GM18517 (cell line): Measurements from ENCODE around the gene CROCC.
"Not testable (repeated sequence)": the region's sequence is repeated elsewhere in the genome, so short reads cannot be mapped to it uniquely, and the experiment has no call there.

Source experiments
- ATAC-seq: cut with Tn5 transposase; IDR thresholded peaks from one replicate; pipeline ENCODE4 v1.9.1; 2021; ENCODE audit warnings: mild to moderate bottlenecking, moderate library complexity; ENCODE audit not compliant: unreplicated experiment

Gene CROCC

DNA sequence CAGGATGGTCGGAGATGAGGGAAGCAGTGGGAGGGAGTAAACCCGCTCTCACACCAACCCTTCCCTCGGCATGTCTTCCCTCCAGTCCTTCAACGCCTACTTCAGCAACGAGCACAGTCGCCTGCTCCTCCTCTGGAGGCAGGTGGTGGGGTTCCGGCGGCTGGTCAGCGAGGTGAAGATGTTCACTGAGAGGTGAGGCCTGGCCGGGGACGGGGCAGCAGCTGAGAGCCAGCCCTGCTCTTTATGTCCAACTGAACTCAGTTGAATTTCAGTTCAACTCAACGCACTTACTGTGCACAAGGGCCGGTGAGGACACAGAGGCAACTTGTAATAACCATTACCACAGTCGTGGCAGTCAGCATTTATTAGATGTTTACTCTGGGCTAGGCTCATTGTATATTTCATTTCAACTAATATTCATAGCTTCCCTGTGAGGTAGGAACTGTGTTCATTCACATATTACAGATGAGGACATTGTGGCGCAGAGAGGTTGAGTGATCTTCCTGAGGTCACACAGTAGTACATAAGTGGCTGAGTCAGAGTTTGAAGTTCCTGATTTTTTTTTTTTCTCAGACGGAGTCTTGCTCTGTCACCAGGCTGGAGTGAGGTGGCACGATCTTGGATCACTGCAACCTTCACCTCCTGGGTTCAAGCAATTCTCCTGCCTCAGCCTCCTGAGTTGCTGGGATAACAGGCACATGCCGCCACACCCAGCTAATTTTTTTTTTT is 9.6 kb downstream of the CROCC start:
- not testable (repeated sequence) for ATAC-seq

DNA sequence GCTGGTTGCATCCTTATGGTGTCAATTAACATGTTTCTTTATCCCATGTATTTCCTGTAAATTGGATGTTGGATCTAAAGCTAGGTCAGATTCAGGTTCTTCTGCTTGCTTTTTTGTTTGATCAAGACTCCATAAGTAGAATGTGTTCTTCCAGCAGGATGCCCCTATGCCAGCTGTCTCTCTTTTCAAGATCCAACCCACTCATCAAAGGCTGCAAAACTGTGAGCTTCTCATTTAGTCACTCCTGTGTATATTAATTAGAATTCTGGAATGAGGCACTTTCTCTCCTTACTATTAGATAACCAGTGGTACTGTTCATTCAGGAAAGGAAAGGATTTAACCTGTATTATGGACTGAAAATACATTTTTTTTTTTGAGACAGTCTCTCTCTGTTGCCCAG is 12.2 kb downstream of the CROCC start:
- not testable (repeated sequence) for ATAC-seq

DNA sequence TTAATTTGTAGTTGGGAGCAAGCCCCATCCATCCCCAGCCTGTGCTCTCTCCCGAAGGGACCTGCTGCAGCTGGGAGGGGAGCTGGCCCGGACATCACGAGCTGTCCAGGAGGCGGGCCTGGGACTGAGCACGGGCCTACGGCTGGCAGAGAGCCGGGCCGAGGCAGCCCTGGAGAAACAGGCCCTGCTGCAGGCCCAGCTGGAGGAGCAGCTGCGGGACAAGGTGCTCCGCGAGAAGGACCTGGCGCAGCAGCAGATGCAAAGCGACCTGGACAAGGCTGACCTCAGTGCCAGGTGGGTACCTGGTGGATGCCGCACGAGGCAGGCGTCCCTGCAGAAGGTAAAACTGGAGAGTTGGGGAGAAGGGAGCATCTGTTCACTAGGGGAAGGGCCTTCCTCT is 14.8 kb downstream of the CROCC start:
- not testable (repeated sequence) for ATAC-seq

DNA sequence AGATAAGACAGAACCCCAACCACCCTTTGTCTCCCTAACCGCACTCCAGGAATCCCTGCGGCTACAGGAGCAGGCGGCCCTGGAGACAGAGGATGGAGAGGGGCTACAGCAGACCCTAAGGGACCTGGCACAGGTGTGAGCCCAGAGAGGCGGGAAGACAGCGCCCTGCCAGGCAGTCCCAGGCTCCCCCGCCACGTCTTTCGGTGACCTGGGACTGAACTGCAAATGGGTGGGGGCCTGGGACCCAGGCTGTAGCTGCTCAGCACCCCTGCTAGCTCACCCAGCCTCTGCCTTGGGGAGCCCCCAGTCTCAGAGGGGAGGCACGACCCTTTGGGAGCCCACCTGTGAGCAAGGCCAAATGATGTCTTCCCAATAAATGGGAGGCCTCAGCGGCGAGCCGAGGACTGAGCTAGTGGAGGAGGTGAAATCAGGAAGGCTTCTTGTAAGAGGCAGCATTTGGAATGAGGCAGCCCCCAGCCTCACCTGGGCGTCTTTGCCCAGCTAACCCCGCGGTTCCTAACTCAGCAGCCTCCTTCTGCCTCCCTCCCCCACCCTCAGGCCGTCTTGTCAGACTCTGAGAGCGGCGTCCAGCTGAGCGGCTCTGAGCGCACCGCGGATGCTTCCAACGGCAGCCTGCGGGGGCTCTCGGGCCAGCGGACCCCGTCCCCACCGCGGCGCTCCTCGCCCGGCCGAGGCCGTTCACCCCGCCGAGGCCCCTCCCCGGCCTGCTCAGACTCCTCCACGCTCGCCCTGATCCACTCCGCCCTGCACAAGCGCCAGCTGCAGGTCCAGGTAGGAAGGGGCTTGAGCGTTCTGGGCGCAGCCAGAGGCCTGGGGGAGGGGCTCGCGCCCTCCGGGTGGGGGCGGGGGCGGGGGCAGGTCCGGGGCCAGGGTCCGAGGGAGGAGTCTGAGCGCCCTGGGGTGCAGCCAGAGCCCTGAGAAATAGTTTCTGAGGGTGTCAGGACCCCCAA is 16.9 kb downstream of the CROCC start:
- ATAC-seq = no peak

DNA sequence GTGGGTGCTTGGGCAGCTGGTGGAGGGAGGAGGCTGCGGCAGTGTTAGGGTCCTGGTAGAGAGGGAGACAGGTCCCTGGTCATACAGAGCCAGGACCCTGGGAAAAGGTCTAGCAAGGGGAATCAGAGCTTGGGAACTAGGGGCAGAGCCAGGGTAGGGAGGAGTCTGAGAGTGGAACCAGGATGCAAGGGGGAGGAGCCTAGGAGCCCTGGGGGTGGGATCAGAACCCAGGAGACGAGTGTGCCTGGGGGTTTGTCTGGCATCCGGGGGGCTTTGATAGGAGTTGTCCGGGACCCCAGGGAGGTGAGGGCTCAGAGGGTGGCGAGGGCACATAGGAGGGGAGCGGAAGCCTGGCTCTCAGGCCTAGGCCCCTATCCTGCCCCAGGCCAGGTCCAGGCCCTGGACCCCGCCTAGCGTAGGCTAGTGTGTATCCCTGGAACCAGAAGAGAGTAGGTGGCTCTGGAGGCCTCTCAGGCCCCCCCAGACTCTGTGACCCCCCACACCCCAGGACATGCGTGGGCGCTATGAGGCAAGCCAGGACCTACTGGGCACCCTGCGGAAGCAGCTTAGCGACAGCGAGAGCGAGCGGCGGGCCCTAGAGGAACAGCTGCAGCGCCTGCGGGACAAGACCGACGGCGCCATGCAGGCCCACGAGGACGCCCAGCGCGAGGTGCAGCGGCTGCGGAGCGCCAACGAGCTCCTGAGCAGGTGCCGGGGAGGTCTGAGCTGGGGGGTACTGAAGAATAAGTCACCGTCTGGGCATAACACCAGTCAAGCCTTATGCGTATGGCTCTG is 17.9 kb downstream of the CROCC start:
- ATAC-seq = not testable (repeated sequence)

DNA sequence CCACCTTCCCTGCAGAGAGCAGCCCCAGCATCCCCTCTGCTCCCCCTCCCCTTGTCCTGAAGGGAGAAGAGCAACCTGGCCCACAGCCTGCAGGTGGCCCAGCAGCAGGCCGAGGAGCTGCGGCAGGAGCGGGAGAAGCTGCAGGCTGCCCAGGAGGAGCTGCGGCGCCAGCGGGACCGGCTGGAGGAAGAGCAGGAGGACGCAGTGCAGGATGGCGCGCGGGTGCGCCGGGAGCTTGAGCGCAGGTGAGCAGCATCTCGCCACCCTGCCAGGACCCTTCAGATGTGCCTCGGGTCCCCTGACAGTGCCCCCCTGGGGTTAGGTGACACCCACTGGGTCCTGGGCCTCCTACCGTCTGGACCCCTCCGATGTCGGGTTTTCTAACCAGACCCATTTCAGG is 22.3 kb downstream of the CROCC start:
- no peak for ATAC-seq

DNA sequence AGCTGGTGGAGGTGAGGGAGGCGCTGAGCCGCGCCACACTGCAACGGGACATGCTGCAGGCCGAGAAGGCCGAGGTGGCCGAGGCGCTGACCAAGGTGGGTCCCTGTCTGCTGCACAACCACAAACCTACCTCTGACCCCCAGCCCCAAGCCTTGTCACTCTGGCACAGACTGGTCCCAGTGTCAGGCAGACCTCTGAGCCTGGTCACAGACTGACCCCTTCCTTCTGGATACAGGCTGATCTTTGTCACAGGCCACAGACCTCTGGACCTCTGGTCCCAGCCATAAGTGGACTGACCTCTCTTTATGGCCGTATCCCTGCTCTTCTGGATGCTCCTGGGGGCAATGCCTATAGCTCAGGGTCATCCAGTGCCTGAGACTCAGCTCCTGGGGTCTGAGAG is 23.8 kb downstream of the CROCC start:
- not testable (repeated sequence) for ATAC-seq

DNA sequence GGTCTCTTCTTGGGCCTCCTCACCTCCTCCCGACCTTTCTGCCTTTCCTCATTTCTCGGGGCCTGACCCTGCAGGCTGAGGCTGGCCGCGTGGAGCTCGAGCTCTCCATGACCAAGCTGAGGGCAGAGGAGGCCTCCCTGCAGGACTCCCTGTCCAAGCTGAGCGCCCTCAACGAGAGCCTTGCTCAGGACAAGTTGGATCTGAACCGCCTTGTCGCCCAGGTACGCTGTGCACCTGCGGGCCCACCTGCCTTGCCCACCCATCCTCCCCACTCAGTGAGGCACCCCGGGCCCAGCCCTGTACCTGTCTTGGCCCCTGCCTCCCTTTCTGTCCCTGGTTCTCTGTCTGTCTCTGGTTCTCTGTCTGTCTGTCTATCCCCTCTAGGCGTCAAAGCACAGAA is 24.5 kb downstream of the CROCC start:
- ATAC-seq = not testable (repeated sequence)

DNA sequence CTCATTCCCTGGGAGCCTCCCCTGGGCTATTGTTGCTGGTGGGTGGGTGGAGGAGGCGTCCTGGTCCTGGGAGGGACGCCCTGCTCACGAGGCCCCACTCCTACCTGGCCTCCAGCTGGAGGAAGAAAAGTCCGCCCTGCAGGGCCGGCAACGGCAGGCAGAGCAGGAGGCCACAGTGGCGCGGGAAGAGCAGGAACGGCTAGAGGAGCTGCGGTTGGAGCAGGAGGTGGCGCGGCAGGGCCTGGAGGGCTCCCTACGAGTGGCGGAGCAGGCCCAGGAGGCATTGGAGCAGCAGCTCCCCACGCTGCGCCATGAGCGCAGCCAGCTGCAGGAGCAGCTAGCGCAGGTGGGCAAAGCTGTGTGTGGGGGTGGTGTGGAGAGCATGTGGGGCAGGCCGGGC is 24.9 kb downstream of the CROCC start:
- ATAC-seq = no peak

DNA sequence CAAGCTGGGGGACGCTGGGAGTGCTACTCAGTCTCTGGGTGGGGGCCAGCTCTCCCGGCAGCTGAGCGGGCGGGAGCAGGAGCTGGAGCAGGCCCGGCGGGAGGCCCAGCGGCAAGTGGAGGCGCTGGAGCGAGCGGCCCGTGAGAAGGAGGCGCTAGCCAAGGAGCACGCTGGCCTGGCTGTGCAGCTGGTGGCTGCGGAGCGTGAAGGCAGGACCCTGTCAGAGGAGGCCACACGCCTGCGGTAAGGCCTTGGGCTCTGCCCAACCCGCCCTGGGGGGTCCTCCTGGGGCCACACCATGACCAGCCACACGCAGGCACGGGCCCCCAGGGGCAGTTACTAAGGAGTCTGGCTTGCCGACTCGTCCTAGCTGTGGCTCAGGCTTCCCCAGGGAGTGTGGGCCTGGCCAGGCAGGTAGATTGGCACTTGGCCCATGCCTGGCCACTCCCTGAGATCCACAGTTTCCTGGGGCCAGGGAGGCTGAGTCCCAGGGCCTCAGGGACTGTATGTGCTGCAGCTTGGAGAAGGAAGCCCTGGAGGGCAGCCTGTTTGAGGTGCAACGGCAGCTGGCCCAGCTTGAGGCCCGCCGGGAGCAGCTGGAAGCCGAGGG is 26.7 kb downstream of the CROCC start:
- ATAC-seq = not testable (repeated sequence)

DNA sequence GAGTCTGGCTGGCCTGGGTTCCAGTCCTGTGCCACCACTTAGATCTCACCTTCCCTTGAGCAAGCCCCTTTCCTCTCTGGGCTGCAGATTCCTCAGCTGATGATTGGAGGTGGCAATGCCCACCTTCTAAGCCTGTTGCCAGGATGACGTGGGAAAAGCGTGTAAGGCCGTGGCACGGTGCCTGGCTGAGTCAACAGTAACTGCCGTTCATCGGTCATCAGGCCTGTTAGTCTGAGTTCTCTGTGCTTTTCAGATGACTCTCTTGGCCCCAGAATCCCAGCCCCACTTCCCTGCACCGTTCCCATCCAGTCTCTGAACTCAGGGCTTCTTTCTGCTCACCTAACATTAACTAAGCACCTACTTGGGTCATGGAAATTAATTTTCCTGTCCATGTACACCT is 27.3 kb downstream of the CROCC start:
- ATAC-seq = not testable (repeated sequence)

DNA sequence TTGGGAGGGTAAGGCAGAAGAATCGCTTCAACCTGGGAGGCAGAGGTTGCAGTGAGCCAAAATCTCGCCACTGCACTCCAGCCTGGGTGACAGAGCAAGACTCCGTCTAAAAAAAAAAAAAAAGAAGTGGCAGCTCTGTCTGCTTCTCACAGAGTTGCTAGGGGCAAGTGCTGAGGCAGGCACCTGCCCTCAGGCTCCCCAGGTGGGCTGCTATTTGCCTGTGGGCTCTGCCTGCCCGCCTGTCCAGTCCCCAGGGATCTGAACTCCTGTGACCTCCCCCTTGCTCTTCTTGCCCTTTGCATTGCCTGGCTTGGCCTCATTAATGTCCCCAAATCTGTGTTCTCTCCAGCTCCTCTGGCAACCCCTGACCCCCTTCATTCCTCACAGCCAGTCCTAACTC is 30.6 kb downstream of the CROCC start:
- ATAC-seq = not testable (repeated sequence)

DNA sequence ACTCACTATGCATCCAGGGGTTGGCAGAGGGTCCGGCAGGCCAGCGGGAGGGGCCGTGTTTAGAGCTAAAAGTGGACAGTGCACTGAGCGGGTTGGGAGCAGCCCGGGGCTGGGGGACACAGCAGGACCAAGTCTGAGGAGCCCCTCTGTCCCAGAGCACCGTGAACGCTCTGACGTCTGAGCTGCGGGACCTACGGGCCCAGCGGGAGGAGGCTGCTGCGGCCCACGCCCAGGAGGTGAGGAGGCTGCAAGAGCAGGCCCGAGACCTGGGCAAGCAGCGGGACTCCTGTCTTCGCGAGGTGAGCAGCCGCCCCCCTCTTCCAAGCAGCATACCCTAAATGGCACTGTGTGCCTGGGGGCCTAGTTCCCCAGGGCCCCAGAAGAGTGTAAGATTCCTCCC is 32.8 kb downstream of the CROCC start:
- no peak for ATAC-seq

DNA sequence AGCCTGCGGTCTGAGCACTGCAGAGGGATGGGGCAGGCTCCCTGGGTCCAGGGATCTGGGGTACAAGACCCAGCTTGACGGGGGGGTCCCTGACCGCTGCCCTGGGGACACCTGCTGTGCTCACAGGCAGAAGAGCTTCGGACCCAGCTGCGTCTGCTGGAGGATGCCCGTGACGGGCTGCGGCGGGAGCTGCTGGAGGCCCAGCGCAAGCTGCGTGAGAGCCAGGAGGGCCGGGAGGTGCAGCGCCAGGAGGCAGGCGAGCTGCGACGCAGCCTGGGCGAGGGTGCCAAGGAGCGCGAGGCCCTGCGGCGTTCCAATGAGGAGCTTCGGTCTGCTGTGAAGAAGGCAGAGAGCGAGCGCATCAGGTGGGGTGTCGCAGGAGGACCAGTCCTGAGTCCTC is 33.5 kb downstream of the CROCC start:
- no peak for ATAC-seq

DNA sequence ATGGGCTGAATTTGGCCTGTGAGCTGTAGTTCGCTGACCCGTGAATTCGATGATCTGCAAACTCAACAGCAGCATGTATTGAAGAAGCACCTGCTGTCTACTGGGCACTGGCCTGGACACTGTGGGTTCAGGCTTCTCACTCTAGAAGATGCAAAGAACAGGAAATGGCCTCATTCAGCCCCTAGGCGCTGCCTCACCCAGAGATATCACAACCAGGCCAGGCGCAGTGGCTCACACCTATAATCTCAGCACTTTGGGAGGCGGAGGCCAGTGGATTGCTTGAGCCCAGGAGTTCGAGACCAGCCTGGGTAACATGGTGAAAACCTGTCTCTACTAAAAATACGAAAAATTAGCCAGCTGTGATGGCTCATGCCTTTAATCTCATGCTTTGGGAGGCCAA is 35.0 kb downstream of the CROCC start:
- ATAC-seq = no peak

DNA sequence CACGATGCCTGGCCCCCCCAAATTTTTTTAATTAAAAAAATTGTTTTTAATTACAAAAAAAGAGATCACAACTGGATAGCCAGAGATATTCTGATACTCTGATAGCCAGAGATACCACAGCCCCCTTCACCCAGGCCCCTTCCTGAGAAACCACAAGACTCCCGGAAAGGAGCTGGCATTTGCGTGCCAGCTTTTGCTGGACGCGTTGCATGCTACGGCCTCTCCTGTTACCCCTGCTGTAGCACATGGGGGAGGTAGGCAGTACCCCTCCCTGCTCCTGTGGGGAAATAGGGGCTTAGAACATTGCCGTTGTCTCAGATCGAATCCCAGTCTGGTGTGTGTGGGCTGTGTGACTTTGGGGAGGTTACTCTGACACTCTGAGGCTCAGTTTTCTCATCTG is 36.0 kb downstream of the CROCC start:
- ATAC-seq = no peak

DNA sequence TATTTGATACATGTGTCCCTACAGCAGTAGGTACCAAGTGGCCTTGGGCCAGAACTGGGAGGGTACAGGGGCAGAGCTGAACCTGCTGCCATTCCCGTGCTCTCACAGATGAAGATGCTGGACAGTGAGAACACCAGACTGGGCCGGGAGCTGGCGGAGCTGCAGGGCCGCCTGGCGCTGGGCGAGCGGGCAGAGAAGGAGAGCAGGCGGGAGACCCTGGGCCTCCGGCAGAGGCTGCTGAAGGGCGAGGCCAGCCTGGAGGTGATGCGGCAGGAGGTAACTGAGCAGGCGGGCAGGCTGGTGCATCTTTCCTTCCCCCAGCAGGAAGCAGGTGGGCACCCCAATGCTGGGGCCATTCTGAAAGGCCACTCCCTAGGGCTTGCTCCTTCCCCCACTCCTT is 36.7 kb downstream of the CROCC start:
- ATAC-seq = no peak

DNA sequence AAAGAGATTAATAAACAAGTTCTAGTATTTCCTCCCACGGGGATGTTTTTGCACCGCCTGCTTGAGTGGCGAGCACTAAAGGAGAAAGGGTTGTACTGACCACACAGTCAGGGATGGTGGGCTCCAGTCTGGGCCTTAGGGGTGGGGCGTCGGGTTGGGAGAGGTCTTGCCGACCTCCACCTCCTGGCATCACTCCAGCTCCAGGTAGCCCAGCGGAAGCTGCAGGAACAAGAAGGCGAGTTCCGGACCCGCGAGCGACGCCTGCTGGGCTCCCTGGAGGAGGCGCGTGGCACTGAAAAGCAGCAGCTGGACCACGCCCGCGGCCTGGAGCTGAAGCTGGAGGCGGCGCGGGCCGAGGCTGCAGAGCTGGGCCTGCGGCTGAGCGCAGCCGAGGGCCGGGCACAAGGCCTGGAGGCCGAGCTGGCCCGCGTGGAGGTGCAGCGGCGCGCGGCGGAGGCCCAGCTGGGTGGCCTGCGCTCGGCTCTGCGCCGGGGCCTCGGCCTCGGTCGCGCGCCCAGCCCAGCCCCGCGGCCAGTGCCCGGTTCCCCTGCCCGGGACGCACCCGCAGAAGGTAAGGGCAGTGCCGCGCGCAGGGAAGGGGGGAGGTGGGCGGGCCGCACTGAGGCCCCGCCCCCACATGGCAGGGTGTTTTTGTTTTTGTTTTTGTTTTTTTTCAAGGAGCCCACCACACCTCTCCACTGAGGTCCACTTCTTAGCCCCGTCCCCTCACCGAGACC is 39.0 kb downstream of the CROCC start:
- no peak for ATAC-seq

DNA sequence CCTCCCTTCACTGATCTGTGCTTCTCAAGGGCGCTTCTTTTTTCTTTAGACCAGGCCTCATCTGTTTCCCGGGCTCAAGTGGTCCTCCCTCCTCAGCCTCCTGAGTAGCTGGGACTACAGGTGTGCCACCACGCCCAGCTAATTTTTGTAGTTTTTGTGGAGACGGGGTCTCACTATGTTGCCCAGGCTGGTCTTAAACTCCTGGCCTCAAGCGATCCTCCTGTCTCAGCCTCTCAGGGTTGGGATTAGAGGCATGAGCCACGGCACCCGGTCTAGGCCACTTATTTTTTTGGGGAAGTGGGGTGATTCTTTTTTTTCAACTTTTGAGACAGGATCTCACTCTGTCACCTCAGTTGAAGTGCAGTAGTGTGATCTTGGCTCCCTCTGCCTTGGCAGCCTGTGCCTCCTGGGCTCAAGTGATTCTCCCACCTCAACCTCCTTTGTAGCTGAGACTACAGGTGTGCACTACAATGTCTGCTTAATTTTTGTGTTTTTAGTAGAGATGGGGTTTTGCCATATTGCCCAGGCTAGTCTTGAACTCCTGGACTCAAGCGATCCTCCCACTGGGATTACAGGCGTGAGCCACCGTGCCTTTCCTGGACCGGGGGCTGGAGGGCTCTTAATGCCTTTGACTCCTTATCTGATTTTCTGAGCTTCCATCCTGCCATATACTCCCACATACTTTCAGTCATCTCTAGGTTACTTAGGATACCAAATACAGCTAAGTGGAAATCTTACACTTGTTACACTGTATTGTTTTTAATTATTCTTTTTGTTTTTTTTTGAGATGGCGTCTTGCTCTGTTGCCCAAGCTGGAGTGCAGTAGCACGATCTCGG is 39.8 kb downstream of the CROCC start:
- ATAC-seq = no peak
